ENCODE measurements around the gene FCMR. TPM values are rescaled to one million over a fixed set of nuclear protein-coding genes. Genes with fewer than 3 reads are reported as not detected.

The FCMR gene
- total and polyA plus RNA-seq, 2 donors (not counting 1 experiment from before 2014, with no cell fraction given), result 711 to 931 TPM

DNA sequence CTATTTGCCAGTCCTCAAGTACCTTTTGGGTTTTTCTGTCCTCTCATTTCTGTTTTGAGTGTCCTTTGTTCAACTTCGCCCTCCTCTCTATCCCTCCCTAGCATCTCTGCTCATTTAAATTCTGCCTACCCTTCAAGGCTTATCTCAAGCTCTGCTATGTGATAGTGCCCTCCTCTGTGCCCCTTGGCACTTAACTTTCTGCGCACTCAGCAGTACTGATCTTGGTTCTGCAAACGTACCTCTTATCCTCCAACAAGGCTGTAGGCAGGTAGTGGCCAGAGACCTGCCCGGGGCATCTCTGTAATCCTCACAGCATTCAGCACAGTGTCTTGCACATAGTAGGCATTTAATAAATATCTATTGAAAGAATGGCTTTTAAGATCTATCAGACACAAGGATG is 61.6 kb downstream of the FCMR start:
- no peak for ATAC-seq (ENCODE audit: low read depth)
- POLR2A ChIA-PET, result no interaction called here

DNA sequence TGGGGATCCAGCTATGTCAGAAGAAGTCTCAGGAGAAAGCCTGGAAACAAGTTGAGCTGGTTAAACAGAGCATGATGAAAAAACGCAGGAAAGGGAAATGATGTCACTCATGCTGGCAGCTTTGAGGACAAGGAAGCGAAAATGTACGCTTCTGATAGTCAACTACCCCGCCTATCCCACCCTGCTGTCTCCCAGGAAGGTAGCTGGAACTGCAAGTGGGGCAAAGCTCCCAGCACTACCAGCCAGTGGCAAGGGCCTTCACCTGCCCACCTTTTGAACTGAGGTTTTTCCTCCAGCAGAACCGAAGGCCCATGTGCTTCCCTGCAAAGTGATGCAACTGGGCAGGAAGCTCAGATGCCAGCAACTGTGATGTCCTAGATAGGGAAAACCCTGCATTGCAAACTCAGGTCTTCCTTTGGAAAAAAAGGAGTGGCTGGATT is 62.6 kb downstream of the FCMR start:
- Mint-ChIP-seq H3K27ac (no peak overlapping the region), H3K9me3 (ENCODE audit: insufficient read depth) (no peaks in the 10 kb centered on the region), H3K4me1 (peaks cover 4% of the 10 kb centered on the region), H3K27me3 (peaks cover 22% of the 10 kb centered on the region), H3K4me3 (no peak overlapping the region)
- H3K4me2 ChIP-seq (replicated peaks; ENCODE audit: low read depth, low read length, poor library complexity, severe bottlenecking), result no peak overlapping the region
- TF ChIP-seq EZH2 (IDR thresholded peaks at IDR 0.05; ENCODE audit: borderline replicate concordance, insufficient read depth, low read depth, low read length, poor library complexity, severe bottlenecking) (no peak), CTCF (IDR thresholded peaks at IDR 0.05) (no peak)
- H2AFZ ChIP-seq (ENCODE audit: insufficient read depth, low read depth, low read length, poor library complexity, severe bottlenecking), result no peak overlapping the region
- no peaks in the 10 kb centered on the region for H3K79me2 ChIP-seq (ENCODE audit: control insufficient read depth, insufficient read depth, low read length)
- no peaks in the 10 kb centered on the region for H4K20me1 ChIP-seq (ENCODE audit: control insufficient read depth, insufficient read depth, low read length, poor library complexity, severe bottlenecking)
- ATAC-seq (ENCODE audit: low read depth) (no peak), DNase-seq (no peak)
- no peak overlapping the region for H3K4me3 ChIP-seq (ENCODE audit: control extremely low read depth in 1 of 5, extremely low read depth in 1 of 5, insufficient read depth in 1 of 5, low read depth in 2 of 5, low read length in 4 of 5)
- WGBS (ENCODE audit: insufficient coverage), result 69% methylated on average over 2 of the region's 5 CpGs
- peaks cover 0 to 4% (median 0%) of the 10 kb centered on the region in 4 experiments for H3K27me3 ChIP-seq (replicated peaks in 1 of 4; ENCODE audit: control extremely low read depth in 1 of 4, control insufficient read depth in 3 of 4, insufficient read depth in 4 of 4, low read length in 3 of 4)
- ChIA-PET CTCF (interaction anchor here (0.7 to 3.1 kb wide), 12 partner anchors 13 to 124 kb away, joined by 3 to 16 read pairs (median 3); partner anchors contain the start of gene FCMR), POLR2A (no interaction called here)
- no peak overlapping the region for H3K27ac ChIP-seq (ENCODE audit: low read length in 2 of 2)
- no peak overlapping the region for H3K9ac ChIP-seq (ENCODE audit: low read length)
- no peaks in the 10 kb centered on the region for H3K36me3 ChIP-seq (replicated peaks in 1 of 2; ENCODE audit: control extremely low read depth in 1 of 2, control insufficient read depth in 1 of 2, extremely low read depth in 1 of 2, insufficient read depth in 2 of 2, low read length in 1 of 2)
- H3K9me3 ChIP-seq (ENCODE audit: control extremely low read depth in 1 of 3, control insufficient read depth in 2 of 3, insufficient read depth in 1 of 3, low read length in 2 of 3), result no peaks in the 10 kb centered on the region
- intact Hi-C loops (cut with micrococcal nuclease), result no loop called here
- no peaks in the 10 kb centered on the region for H3K4me1 ChIP-seq (ENCODE audit: control insufficient read depth in 2 of 2, insufficient read depth in 2 of 2, low read length in 2 of 2)

More for the DNA sequence above, 61.6 kb downstream of the FCMR start:
- intact Hi-C loops (cut with micrococcal nuclease), result no loop called here
- H3K4me2 ChIP-seq (replicated peaks; ENCODE audit: low read depth, low read length, poor library complexity, severe bottlenecking), result no peak overlapping the region
- H3K4me3 Mint-ChIP-seq, result no peak overlapping the region
- no peaks in the 10 kb centered on the region for H3K36me3 ChIP-seq (replicated peaks in 1 of 2; ENCODE audit: control extremely low read depth in 1 of 2, control insufficient read depth in 1 of 2, extremely low read depth in 1 of 2, insufficient read depth in 2 of 2, low read length in 1 of 2)
- no peaks in the 10 kb centered on the region for H3K4me1 ChIP-seq (ENCODE audit: control insufficient read depth in 2 of 2, insufficient read depth in 2 of 2, low read length in 2 of 2)
- peaks cover 22% of the 10 kb centered on the region for H3K27me3 Mint-ChIP-seq
- no peak for DNase-seq
- no peak overlapping the region for H3K4me3 ChIP-seq (ENCODE audit: control extremely low read depth in 1 of 5, extremely low read depth in 1 of 5, insufficient read depth in 1 of 5, low read depth in 2 of 5, low read length in 4 of 5)
- CTCF ChIA-PET, result interaction anchor here (1.1 to 3.1 kb wide), 9 partner anchors 24 to 125 kb away, joined by 3 to 16 read pairs (median 4); no protein-coding TSS in a partner anchor
- no peak overlapping the region for H3K27ac Mint-ChIP-seq
- WGBS (ENCODE audit: insufficient coverage), result 91% methylated on average over 3 of the region's 4 CpGs
- no peak overlapping the region for H3K9ac ChIP-seq (ENCODE audit: low read length)
- no peaks in the 10 kb centered on the region for H4K20me1 ChIP-seq (ENCODE audit: control insufficient read depth, insufficient read depth, low read length, poor library complexity, severe bottlenecking)
- peaks cover 8% of the 10 kb centered on the region for H3K4me1 Mint-ChIP-seq
- H3K9me3 Mint-ChIP-seq (ENCODE audit: insufficient read depth), result no peaks in the 10 kb centered on the region
- no peak overlapping the region for H3K27ac ChIP-seq (ENCODE audit: low read length in 2 of 2)
- H3K9me3 ChIP-seq (ENCODE audit: control extremely low read depth in 1 of 3, control insufficient read depth in 2 of 3, insufficient read depth in 1 of 3, low read length in 2 of 3), result no peaks in the 10 kb centered on the region
- peaks cover 0 to 4% (median 0%) of the 10 kb centered on the region in 4 experiments for H3K27me3 ChIP-seq (replicated peaks in 1 of 4; ENCODE audit: control extremely low read depth in 1 of 4, control insufficient read depth in 3 of 4, insufficient read depth in 4 of 4, low read length in 3 of 4)
- no peak for TF ChIP-seq EZH2 (IDR thresholded peaks at IDR 0.05; ENCODE audit: borderline replicate concordance, insufficient read depth, low read depth, low read length, poor library complexity, severe bottlenecking)
- no peaks in the 10 kb centered on the region for H3K79me2 ChIP-seq (ENCODE audit: control insufficient read depth, insufficient read depth, low read length)
- H2AFZ ChIP-seq (ENCODE audit: insufficient read depth, low read depth, low read length, poor library complexity, severe bottlenecking), result no peak overlapping the region

Measured in B cell (primary cell).